Esophagus muscularis mucosa (tissue), 4 donors: ENCODE results near the gene SHROOM2.

Experiments used
- CTCF ChIP-seq, 3 experiments: fragments of 200-600 bp in 2 of 3; fragments of 450-650 bp in 1 of 3; sonication (generic) in 2 of 3; IDR thresholded peaks; one replicate each; pipeline ENCODE4 v1.5.1; 2017 to 2019; ENCODE audit warnings: antibody characterized with exemption in 3 of 3, mild to moderate bottlenecking in 2 of 3, moderate library complexity in 1 of 3
- EP300 ChIP-seq: sonication (generic); formaldehyde crosslinking; IDR thresholded peaks from one replicate; pipeline ENCODE4 v1.6.1; 2017; ENCODE audit warnings: antibody characterized with exemption
- POLR2AphosphoS5 ChIP-seq, 2 donors: sonication (generic); formaldehyde crosslinking; IDR thresholded peaks; one replicate each; pipeline ENCODE4 v1.6.1; 2017; ENCODE audit warnings: antibody characterized with exemption in 2 of 2

- TF ChIP-seq CTCF (IDR thresholded peaks at IDR 0.05), result no peak
- no peak for TF ChIP-seq EP300
- TF ChIP-seq POLR2AphosphoS5 (IDR thresholded peaks at IDR 0.05), result no peak
Measured at GRCh38 chrX:9895225-9895912, 109.1 kb downstream of the SHROOM2 start.
